ENCODE data around the gene CFAP97D1.

DNA sequence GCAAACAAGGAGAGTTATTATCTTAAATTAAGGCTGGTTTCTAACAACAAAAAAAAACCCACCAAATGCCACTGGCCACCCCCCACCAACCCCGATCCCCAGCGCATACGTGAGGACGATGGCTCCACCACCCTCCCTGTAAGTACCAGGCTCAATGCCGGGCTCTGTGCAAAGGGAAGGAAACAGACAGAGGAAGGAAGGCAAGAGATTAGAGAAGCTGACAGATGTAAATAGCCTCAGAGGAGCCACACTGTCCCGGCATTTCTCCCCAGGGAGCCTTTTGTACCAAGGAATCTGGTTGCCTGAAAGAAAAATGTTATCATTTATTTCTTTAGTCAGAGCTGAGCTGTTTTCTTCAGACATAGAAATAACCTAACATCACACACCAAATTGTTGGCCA lies 34.7 kb upstream of the CFAP97D1 start:
- TF ChIP-seq, protein P1, sequence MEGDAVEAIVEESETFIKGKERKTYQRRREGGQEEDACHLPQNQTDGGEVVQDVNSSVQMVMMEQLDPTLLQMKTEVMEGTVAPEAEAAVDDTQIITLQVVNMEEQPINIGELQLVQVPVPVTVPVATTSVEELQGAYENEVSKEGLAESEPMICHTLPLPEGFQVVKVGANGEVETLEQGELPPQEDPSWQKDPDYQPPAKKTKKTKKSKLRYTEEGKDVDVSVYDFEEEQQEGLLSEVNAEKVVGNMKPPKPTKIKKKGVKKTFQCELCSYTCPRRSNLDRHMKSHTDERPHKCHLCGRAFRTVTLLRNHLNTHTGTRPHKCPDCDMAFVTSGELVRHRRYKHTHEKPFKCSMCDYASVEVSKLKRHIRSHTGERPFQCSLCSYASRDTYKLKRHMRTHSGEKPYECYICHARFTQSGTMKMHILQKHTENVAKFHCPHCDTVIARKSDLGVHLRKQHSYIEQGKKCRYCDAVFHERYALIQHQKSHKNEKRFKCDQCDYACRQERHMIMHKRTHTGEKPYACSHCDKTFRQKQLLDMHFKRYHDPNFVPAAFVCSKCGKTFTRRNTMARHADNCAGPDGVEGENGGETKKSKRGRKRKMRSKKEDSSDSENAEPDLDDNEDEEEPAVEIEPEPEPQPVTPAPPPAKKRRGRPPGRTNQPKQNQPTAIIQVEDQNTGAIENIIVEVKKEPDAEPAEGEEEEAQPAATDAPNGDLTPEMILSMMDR (conservative IDR thresholded peaks at IDR 0.05; ENCODE audit: low read length) = no peak
- no peak for TF ChIP-seq EZH2phosphoT487 (IDR thresholded peaks at IDR 0.05; ENCODE audit: borderline replicate concordance, low read depth, low read length)
